Left renal cortex interstitium (tissue), 4 donors: Measurements from ENCODE around the gene CMIP. TPM values are rescaled to one million over a fixed set of nuclear protein-coding genes. Genes with fewer than 3 reads are reported as not detected.

ENCODE experiments used
- DNase-seq, 4 donors: peaks; one replicate each; pipeline ENCODE4 v3.0.0-alpha.2; 2013; ENCODE audit warnings: low read depth in 4 of 4, low spot score in 2 of 4, missing footprints in 1 of 4
- polyA plus RNA-seq, 4 donors: library from polyadenylated mRNA; unstranded; fragments of 120-200 nt; gene quantifications; one replicate each; pipeline ENCODE4 v1.2.1, GENCODE V29; 2013; ENCODE audit not compliant: insufficient read length in 4 of 4

Gene CMIP
- polyA plus RNA-seq, 4 donors, result 39.5 to 53.2 (median 42.3) TPM

DNA sequence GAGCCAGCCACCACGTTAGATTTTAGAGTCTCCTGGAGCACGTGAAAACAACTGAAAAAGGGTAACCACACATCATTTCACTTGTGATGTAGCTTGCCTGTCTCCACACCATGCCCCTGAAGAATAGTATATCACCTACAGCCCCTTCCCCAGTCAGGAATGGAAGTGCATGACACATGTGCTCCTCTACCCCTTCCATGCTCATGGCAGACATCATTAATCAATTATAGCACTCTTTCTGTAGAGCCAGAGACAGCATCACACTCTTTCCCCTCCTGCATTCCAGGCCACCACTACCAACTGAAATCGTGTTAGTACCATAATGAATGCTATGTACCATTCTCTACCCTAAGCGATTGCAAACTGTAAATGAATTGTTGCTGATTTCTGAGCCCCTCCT lies 221.0 kb downstream of the CMIP start:
- DNase-seq, result no peak

GRCh38 chr16:81666113-81666512 lies 221.5 kb downstream of the CMIP start:
- DNase-seq, result no peak

GRCh38 chr16:81668243-81669097 lies 223.9 kb downstream of the CMIP start:
- DNase-seq, result no peak

GRCh38 chr16:81669473-81670350 lies 225.1 kb downstream of the CMIP start:
- no peak for DNase-seq

- DNase-seq, result no peak
Observed at GRCh38 chr16:81671738-81672597, 227.4 kb downstream of the CMIP start.

DNA sequence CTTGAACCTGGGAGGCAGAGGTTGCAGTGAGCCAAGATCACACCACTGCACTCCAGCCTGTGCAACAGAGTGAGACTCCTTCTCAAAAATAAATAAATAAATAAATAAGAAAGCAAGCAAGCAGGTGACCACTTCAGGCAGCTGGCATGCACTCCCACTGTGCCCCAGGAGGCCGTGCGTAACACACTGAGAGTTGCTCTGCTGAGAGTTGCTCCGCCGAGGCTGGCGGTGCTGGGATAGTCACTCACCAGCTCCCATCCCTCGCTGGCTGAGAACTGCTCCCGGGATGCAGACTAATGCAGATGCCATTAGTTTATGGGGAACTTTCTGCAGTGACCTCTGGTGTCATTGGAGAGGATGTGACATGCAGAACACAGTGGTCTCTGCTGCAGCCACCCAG lies 228.8 kb downstream of the CMIP start:
- DNase-seq, result no peak

DNA sequence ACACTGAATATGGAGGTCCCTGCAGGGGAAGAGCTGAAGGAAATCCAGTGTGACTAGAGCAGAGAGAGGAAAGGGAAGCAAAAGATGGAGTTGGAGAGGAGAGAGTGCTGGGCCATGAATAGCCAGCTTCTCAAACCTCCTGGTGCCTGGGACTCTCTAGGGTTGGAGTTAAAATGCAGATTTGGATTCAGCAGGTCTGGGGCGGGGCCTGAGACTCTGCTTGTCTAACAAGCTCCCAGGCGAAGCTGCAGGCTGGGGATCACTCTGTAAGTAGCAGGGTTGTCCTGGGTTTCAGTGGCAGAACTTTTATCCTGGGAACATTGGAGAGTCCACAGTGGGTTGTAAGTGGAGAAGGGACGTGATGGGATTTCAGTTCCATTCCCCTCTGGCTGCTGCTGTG lies 231.1 kb downstream of the CMIP start:
- DNase-seq, result no peak

DNA sequence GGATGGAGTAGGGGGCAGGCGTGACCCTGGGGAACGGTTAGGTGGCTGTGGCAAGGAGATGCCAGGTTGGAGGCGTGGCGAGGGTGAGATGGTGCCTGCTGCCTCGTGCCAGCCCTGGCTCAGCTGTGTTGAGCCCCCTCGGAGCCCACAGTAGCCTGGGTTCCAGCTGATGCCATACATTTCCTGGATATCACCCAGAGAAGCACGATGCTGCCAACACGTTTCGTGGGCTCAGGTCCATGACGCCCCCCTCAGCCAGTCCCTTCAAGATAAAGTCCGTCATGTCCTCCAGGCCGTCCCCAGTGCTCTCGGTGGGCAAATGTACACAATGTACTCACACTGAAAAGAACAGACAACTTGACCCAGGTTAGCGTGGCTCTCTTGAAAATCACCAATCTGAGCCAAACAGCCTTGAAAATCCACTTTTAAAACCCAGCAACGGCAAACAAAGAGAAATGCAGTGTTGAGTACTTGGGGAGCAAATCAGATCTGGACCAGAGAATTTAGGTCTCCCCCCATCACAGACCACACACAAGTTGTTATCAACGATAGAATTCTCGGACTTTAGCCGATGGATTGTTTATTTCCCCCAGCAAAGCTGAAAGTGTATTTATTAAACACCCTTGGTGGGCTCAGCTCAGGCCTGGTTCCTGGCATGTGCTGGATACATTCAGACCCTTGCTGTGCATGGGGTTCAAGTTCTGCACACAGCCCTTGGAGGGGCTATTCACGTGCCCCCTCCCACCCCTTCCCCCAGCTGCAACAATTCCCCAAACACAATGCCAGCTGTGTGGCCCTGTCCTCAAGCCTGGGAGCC lies 231.7 kb downstream of the CMIP start:
- no peak for DNase-seq

DNA sequence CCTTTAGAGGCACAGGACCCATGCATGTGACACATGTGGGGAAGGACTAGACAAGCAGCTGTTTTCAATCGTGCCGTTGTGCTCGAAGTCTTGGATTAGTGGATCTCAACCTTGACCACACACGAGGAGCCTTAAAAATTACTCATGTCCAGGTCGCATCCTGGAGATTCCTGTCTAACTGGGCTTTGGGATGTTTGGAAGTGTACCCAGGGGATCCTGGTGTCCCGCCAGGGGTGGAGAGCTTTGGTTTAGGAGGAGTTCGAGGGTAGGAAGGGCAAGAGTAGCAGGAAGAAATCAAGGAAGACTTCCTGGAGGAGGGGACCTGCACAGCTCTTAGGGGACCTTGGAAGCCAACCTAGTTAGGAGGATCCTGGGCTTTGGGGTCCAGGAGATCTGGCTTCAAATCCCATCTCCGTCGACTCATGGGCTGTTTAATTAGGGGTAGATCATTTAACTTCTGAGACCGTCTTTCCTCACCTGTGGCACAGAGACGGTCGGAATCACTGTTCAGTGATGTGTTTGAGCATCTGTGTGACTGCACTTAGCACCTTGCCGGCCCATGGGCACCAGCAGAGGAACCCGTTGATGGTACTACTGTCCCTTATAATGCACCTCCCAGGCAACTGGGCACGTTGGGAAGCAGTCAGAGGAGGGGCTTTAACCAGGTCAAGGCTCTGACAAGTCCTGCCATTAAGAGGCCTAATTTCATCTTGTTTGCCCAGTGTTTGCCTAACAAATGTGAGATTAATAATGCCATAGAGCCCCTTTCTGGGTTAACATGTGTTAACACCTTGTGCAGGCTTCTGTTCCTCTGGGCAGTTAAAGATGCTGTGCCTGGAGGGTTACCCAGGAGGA lies 232.5 kb downstream of the CMIP start:
- no peak for DNase-seq

DNA sequence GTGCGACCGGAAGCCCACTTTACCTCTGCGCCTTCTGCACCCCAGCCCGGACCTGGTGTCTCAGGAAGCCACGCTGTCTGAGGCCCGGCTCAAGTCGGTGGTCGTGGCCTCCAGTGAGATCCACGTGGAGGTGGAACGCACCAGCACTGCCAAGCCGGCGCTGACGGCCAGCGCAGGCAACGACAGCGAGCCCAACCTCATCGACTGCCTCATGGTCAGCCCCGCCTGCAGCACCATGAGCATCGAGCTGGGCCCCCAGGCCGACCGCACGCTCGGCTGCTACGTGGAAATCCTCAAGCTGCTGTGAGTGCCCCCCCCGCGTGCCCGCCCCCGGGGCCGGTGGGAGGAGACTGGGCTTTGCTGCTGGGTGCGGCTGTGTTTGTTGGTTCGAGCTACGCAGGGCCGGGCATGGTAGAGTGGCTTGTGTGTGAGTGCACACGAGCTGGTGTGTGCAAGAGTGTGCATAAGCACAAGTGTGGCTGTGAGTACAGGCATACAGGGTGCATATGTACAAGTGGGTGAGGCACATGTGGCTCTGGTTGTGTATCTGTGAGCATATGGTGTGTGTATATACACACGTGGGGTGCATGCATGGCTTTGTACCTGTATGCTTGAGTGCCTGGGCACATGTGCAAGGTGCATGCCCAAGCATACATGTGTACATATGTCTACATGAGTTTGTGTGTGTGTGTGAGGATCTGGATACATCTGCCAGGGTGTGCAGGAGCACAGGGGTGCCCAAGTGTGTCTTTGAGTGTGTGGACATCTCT lies 233.9 kb downstream of the CMIP start:
- no peak for DNase-seq

DNA sequence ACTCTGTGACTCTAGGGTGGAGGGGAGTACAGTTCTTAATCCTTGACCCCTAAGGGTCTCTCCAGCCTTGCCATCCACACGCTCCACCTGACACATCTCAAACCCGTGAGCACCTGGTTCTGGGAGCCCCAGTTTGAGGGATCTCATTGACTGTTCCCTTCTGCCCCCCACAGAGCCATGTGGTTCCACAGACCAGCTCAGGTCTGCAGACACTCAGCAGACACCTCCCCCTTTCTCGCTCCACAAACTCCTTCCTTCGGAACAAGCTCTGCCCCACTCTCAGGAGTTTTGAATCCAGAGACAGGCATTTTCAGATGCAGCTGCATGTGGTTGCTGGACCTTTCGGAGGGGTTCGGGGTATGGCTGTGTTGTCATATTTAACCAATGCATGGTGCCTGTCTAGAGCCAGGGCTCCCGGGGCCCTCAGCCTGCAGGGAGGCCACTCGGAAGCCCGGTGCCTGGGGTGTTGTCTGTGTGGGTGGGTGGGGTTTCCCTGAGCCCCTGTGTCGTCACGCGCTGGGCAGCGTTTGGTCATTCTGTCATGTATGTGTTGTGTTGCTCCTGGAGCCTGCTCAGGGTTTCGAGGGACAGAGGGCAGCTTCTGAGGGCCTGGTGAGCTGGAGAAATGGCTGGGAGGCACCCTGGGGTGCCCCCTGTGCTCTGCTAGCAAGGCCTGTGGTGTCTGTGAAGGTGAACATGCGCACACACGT lies 235.3 kb downstream of the CMIP start:
- DNase-seq, result no peak

DNA sequence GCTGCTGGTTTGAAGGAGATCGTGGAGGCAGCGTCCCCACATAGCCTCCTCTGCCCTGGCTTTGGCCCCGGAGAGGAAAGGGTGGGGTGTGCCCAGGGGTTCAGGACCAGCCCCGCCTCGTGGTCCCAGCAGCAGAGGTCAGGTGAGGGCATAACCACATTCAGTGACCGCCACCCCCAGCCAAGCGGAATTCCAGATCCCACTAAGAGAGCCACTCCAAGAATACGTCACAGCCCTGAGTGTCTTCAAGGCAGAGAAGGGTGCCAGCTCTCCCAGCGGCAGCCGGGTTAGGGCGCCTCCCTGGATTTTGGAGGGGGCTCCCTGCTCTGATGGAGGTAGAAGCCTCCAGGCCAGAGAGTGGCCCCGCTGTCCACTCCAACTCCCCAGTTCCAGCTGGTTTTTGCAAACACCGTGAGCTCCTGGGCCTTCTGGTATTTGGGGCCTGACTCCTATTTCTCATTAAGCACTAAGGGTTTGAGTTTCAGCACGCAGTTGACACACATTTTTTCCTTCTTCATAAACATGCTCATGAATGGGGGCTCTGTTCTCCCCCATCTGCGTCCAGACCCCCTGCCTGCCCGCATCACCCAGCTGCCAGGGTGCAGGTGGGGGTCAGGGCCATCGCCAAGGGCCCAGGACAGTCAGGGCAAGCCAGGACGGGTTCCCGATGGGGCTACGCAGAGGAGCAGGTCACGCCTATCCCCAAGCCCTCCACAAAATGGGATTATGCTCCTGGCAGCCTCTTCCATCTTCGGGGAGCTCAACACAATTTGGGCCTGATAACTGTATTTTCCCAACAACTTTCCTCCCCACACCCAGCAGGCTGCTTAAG lies 236.1 kb downstream of the CMIP start:
- no peak for DNase-seq

DNA sequence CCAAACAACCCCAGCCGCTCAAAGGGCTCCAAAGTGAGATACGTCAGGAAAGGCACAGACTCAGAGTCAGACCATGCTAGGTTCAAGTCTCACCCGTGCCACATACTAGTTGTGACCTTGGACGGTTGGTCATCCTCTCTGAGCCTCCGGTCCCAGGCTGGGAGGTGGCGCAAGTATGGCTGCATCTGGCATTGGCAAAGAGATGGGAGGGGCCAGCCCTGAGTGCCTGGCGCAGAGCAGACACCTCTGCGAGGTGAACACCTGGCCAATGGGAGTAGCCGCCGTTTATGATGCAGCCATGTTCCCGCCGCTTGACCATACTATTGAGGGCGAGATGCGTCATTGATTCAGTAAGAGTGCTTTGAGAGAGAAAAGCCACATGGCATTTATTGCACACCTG lies 236.7 kb downstream of the CMIP start:
- DNase-seq, result no peak

DNA sequence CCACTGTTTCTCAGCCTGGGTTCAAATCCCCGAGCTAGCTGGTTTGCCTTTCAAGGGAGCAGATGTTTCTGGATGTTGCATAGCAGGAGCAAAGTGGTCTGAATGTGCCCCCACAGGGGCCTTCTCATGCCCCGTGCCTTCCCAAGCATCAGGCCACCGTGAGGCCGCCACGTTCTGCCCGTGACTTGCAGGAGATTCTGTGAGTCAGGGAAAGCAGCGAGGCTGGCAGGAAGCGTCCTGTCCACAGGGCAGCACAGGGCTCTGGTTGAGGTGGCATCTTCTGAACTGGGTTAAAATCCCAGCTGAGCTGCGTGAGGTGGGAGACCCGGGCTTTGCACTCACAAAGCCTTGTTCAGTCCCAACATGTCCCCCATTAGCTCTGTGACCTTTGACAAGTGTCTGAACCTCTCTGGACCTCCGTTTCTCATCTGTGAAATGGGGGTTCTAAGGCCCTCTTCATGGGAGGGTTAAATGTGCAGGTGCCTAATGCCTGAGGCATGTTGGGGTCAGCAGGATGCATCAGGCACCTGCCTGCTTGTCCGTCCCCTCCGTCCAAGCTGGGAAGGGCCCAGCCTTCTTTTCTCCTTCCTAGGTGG lies 239.7 kb downstream of the CMIP start:
- no peak for DNase-seq

DNA sequence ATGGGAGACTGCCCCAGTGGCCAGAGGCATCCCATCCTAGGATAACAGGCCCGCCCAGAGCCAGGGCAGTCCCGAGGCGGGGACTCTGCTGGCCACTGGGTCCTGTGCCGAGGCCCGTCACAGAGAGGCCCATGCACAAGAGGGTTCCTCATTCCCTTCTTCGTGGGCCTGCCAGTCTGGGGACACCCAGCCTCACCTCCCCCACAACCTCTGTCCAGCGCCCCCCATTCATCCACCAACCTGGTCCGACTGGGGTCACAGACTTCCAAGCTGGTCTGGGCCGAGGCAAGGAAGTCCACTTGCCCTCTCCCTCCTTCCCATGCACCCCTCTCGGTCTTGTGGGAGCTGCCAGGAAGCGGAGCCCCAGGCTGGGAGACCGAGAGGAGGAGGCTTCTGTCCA lies 240.3 kb downstream of the CMIP start:
- no peak for DNase-seq

- no peak for DNase-seq
Observed at GRCh38 chr16:81686391-81687130, 242.0 kb downstream of the CMIP start.
